ENCODE data around the gene EIF3B. TPM values are rescaled to one million over a fixed set of nuclear protein-coding genes. Genes with fewer than 3 reads are reported as not detected.

The EIF3B gene
- total RNA-seq, 2 experiments from 2014 or later: 315 to 319 TPM

GRCh38 chr7:2398506-2398905 is 43.9 kb downstream of the EIF3B start:
- Mint-ChIP-seq H3K27me3 (no peaks in the 10 kb centered on the region), H3K27ac (no peak overlapping the region), H3K9me3 (no peaks in the 10 kb centered on the region), H3K36me3 (no peaks in the 10 kb centered on the region), H3K4me1 (peaks cover 21% of the 10 kb centered on the region), H3K4me3 (no peak overlapping the region)
- DNase-seq: no peak

DNA sequence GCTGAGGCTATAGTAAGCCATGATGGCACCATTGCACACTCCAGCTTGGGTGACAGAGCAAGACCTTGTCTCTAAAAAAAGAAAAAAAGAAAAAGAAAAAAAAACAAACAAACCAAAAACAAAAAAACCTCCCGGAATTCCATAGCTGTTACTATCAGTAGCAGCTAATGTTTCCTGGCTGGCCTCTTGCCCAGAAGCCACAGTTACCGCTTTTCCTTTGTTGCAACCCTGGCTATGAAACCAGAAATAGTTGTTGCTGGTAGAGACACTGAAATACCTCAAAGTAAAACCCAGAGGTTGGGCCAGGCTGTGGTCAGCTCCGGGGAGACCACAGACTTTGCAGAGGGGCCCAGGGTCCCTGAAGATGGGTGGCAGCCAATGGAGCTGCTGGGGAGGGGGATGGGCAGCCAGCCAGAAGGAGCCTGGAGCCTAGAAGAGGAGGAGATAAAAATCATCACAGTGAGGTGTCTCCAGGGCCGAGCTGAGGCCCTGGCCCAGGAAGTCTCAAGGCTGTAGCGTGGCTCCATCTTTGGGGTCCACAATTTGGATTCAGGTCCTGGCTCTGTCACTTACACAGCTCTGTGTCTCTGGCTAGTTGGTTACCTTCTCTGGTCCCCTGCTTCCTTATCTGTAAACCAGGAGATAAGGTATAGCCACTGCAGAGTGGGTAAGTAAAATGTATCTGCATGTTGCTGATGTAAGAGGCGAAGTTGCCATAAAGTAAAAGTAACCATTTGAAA is 45.4 kb downstream of the EIF3B start:
- peak overlapping the region; percentile 48 for H3K27ac Mint-ChIP-seq
- H3K27me3 Mint-ChIP-seq: no peaks in the 10 kb centered on the region
- peaks cover 30% of the 10 kb centered on the region for H3K4me1 Mint-ChIP-seq
- peaks cover 4% of the 10 kb centered on the region for H3K36me3 Mint-ChIP-seq
- peaks cover 2% of the 10 kb centered on the region for H3K9me3 Mint-ChIP-seq
- H3K4me3 Mint-ChIP-seq: no peak overlapping the region
- DNase-seq: peak; percentile 48

- Mint-ChIP-seq H3K4me1 (peaks cover 49% of the 10 kb centered on the region), H3K36me3 (peaks cover 7% of the 10 kb centered on the region)
Measured at GRCh38 chr7:2402687-2403013, 48.0 kb downstream of the EIF3B start.

DNA sequence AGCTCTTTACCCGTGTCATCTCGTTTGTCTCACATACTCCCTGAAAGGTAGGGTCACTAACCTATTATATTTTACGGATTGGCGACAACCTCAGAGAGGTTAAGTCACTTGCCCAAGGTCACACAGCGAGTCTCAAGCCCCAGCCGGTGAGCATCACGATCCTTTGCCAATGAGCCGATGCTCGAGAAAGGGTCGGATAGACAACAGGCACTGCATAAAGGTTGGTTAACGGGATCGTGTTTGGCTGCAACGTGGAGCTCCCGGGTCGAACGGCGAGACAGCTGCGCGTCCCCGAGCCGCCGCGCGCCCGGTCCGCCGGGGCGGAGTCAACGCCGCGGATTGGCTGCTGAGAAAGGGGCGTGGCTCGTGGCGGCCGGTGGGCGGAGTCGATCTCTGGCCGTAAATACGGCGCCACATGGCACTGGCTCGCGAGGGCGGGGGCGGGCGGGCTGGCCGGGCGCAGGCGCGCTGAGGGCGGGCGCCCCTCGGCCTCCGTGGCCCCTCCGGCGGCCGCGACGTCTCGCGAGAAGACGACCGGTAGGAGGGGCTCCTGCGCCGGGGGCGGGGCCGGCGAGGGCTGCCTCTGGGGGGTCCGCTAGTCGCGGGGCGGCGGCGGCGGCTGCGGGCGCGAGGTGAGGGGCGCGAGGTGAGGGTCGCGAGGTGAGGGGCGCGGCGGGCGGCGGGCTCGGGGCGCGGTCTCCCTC is 48.5 kb downstream of the EIF3B start, which contains the start of gene CHST12:
CHST12 (plus strand) TSS at position 598 of the 704 bp plus-strand sequence. CDS start 29,029 bp downstream, outside the sequence.
- peaks cover 4% of the 10 kb centered on the region for H3K9me3 Mint-ChIP-seq
- H3K27me3 Mint-ChIP-seq: no peaks in the 10 kb centered on the region
- H3K36me3 Mint-ChIP-seq: peaks cover 7% of the 10 kb centered on the region
- H3K27ac Mint-ChIP-seq: peak within 1 kb of the TSS; percentile 86
- H3K4me3 Mint-ChIP-seq: peak within 1 kb of the TSS; percentile 79
- H3K4me1 Mint-ChIP-seq: peaks cover 49% of the 10 kb centered on the region
- DNase-seq: peak; percentile 95

More at GRCh38 chr7:2402687-2403013, 48.0 kb downstream of the EIF3B start:
- DNase-seq: no peak
- Mint-ChIP-seq H3K27me3 (no peaks in the 10 kb centered on the region), H3K27ac (peak overlapping the region; percentile 62), H3K4me3 (peak overlapping the region; percentile 79), H3K9me3 (peaks cover 4% of the 10 kb centered on the region)

DNA sequence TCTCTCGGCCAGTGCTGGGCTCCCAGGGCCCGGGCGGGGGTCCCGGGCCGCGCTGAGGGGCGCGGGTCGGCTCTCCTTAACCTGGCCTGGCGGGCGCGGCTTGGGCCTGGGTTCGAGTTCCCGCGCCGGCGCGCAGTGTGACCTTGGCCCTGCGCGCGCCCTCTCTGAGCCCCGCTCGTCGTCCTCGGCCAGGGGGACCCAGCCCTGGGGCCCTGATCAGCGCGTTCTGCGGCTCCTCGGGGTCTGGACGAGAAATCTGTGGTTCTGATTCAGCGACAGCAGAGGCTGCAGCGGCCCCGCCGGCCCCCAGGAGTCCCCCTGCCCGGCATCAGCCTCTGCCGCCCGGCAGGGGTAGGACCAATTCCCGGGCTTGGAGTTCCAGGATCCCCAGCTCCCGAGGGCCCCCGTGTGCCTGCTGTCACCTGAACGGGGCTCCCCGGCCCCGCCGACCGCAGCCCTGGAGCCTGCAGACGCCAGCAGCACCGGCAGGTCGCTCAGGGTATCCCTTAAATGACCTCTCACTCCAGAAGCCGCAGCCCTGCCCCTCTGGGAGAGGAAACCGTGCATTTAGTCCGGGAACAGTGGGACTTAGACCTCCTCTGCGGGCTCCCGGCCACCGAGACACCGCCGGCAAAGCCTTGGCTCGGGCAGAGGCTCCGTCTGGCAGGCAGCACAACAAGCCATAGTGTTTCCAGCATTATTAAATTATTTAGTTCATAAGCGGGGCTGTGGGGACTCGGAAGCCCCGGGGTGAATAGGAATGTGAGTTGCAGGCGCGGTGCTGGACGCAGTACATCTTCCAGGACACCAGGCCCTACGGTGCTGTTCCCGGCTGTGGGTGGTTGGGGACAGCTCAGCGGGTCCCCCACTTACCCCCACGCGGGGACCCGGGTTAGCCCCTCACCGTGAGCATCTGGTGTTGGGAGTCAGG is 49.4 kb downstream of the EIF3B start:
- H3K9me3 Mint-ChIP-seq: peaks cover 4% of the 10 kb centered on the region
- DNase-seq: peak; percentile 44
- no peaks in the 10 kb centered on the region for H3K27me3 Mint-ChIP-seq
- peaks cover 7% of the 10 kb centered on the region for H3K36me3 Mint-ChIP-seq
- H3K4me3 Mint-ChIP-seq: peak overlapping the region; percentile 75
- H3K4me1 Mint-ChIP-seq: peaks cover 56% of the 10 kb centered on the region
- peak overlapping the region; percentile 86 for H3K27ac Mint-ChIP-seq

DNA sequence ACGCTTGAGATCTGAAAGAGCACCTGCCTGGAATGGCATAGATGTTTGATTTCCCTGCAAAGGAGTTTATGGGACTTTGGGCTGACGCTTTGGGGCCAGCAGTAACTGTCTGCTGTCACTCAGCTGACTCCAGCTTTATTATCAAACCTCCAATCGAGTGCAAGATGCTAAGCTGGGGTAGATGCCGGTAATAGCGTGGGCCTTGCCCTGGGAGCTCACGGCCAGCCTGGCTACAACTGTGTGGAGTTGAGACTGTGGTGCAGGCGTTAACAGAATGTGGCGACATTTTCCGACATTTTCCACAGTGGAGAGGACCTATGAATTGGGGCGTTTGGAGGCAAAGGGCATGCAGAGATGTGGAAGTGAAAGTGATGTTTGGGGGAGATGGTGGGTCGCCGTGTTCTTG is 50.1 kb downstream of the EIF3B start:
- no peaks in the 10 kb centered on the region for H3K27me3 Mint-ChIP-seq
- H3K4me3 Mint-ChIP-seq: peak overlapping the region; percentile 75
- no peak for DNase-seq
- peaks cover 58% of the 10 kb centered on the region for H3K4me1 Mint-ChIP-seq
- H3K9me3 Mint-ChIP-seq: peaks cover 4% of the 10 kb centered on the region
- peaks cover 7% of the 10 kb centered on the region for H3K36me3 Mint-ChIP-seq
- H3K27ac Mint-ChIP-seq: peak overlapping the region; percentile 86

- DNase-seq: no peak
- Mint-ChIP-seq H3K4me1 (peaks cover 58% of the 10 kb centered on the region), H3K9me3 (peaks cover 4% of the 10 kb centered on the region), H3K27ac (peak overlapping the region; percentile 86), H3K27me3 (no peaks in the 10 kb centered on the region), H3K4me3 (peak overlapping the region; percentile 75), H3K36me3 (peaks cover 7% of the 10 kb centered on the region)
Measured at GRCh38 chr7:2405201-2405600, 50.6 kb downstream of the EIF3B start.

- H3K4me1 Mint-ChIP-seq: peaks cover 62% of the 10 kb centered on the region
- peaks cover 4% of the 10 kb centered on the region for H3K9me3 Mint-ChIP-seq
- peak overlapping the region; percentile 86 for H3K27ac Mint-ChIP-seq
- peak; percentile 83 for DNase-seq
- H3K27me3 Mint-ChIP-seq: no peaks in the 10 kb centered on the region
- H3K36me3 Mint-ChIP-seq: peaks cover 7% of the 10 kb centered on the region
- peak overlapping the region; percentile 75 for H3K4me3 Mint-ChIP-seq
Measured at GRCh38 chr7:2405601-2406345, 51.1 kb downstream of the EIF3B start.

- DNase-seq: no peak
- peaks cover 55% of the 10 kb centered on the region for H3K4me1 Mint-ChIP-seq
- peaks cover 3% of the 10 kb centered on the region for H3K9me3 Mint-ChIP-seq
- peak overlapping the region; percentile 9 for H3K27ac Mint-ChIP-seq
- no peaks in the 10 kb centered on the region for H3K27me3 Mint-ChIP-seq
- no peak overlapping the region for H3K4me3 Mint-ChIP-seq
- peaks cover 4% of the 10 kb centered on the region for H3K36me3 Mint-ChIP-seq
Measured at GRCh38 chr7:2409745-2410414, 55.3 kb downstream of the EIF3B start.

GRCh38 chr7:2411049-2411448 is 56.4 kb downstream of the EIF3B start:
- DNase-seq: no peak
- H3K9me3 Mint-ChIP-seq: peaks cover 2% of the 10 kb centered on the region
- no peak overlapping the region for H3K27ac Mint-ChIP-seq
- peaks cover 4% of the 10 kb centered on the region for H3K36me3 Mint-ChIP-seq
- no peaks in the 10 kb centered on the region for H3K27me3 Mint-ChIP-seq
- H3K4me3 Mint-ChIP-seq: no peak overlapping the region
- H3K4me1 Mint-ChIP-seq: peaks cover 44% of the 10 kb centered on the region

DNA sequence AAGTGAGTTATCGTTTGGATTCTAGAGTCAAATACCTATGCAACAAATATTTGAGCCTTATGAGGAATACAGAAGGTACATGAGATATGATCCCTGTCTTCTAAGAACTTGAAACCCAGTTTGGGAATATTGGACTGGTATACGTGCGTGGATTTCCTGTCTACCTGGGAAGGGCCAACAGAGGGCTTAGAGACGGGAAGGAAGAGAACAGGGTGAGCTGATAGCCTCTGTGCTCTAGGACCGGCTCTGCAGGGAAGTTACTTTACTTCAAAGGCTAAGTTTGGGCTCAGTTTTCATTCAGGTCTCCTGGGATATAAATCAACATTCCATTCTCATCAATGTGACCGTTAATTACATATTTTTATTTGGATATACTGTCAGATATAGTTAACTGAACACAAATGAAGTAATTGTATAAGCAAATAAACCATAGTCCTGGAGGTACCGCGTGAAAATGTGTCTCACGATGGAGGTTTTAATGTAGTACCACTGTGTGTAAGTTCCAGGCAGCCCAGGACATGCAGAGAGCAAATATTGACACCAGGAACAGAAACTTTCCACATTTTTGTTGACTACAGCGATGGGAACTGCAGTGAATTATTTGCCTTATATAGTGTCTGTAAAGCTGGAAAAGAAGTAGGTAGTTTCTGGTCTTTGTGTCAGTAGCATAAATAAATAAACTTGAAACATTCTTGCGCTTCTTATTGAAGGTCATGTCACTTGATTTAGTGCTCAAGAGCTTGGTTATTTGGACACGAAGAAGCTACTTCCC is 57.4 kb downstream of the EIF3B start:
- Mint-ChIP-seq H3K9me3 (no peaks in the 10 kb centered on the region), H3K27me3 (no peaks in the 10 kb centered on the region), H3K27ac (no peak overlapping the region), H3K4me3 (no peak overlapping the region), H3K4me1 (peaks cover 38% of the 10 kb centered on the region), H3K36me3 (peaks cover 2% of the 10 kb centered on the region)
- no peak for DNase-seq

DNA sequence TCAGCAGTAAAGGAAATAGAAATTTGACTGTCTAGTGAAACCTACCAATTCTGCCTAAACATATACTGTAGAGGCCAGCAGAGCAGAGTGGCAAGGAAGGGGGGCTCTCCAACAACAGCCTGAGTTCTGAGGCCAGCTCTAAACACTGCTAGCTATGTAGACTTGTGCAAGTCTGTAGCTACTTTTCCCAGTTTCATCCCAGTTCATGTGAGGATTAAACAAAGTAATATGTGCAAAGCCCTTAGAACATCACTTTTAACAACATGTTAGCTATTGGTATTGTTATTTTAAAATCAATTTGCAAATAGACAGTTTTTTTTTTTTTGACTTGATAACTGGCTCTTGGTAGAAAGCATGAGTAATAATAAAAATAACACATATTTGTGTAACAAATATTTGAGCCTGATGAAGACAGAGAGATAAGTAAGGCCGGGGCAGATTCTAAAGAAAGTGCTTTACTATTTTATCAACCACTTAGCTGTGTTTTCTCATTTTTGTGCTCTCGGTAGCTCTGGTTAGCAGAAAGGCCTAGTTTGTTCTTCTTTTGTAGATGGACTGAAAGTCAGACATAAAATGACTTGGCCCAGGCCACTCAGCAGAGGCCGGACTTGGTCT is 58.1 kb downstream of the EIF3B start:
- Mint-ChIP-seq H3K4me1 (peaks cover 40% of the 10 kb centered on the region), H3K36me3 (peaks cover 1% of the 10 kb centered on the region), H3K27ac (no peak overlapping the region), H3K27me3 (no peaks in the 10 kb centered on the region), H3K9me3 (no peaks in the 10 kb centered on the region), H3K4me3 (no peak overlapping the region)
- no peak for DNase-seq

DNA sequence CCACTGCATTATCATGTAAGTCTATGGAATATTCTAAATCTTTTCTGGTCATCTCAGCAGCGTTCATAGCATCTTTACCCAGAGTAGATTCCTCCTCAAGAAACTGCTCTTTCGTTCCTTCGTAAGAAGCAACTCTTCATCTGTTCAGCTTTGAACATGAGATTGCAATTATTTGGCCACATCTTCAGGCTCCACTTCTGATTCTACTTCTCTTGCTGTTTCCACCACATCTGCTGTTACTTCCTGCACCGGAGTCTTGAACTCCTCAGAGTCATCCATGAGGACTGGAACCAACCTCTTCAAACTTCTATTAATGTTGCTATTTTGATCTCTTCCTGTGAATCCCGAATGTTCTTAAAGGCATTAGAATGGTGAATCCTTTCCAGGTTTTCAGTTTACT is 61.4 kb downstream of the EIF3B start:
- peaks cover 29% of the 10 kb centered on the region for H3K4me1 Mint-ChIP-seq
- DNase-seq: no peak
- H3K36me3 Mint-ChIP-seq: peaks cover 1% of the 10 kb centered on the region
- no peak overlapping the region for H3K27ac Mint-ChIP-seq
- no peaks in the 10 kb centered on the region for H3K27me3 Mint-ChIP-seq
- H3K4me3 Mint-ChIP-seq: no peak overlapping the region
- no peaks in the 10 kb centered on the region for H3K9me3 Mint-ChIP-seq
